Measurements from ENCODE around the gene BRD1. TPM values are rescaled to one million over a fixed set of nuclear protein-coding genes. Genes with fewer than 3 reads are reported as not detected.

BRD1 gene
- 29.3 and 29.8 TPM in 2 replicates for total RNA-seq

DNA sequence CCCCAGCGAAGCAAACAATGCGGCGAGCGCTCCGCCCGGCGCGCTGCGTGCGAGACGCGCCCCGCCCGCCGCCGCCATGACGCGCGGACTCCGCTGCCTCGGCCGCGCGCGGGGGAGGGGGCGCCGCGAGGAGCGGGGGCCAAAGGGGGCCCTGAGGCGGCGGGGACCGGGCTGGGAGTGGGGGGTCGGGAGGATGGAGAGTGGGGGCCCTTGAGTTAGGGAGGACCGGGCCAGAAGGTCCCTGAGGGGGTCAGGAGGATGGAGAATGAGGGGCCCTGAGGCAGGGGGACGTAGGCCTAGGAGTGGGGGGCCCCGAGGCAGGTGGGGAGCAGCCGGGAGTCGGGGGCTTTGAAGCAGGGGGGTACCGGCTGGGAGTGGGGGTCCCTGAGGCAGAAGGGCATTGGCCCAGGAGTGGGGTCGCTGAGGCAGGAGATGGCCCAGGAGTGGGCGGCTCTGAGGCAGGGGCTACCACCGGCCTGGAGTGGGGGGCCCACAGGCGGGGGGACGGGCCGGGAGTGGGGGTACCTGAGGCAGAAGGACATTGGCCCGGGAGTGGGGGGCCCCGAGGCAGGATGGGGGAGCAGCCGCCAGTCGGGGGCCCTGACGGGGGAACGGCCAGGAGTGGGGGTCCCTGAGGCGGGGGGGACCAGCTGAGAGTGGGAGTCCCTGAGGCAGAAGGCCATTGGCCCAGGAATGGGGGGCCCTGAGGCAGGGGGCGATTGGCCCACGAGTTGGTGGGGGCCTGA, at the start of gene BRD1:
BRD1 (minus strand) TSS at position 21 of the 746 bp plus-strand sequence. CDS start 3,556 bp downstream, outside the sequence.
- DNase-seq (ENCODE audit: low read depth): peak; percentile 60
- peak within 1 kb of the TSS; percentile 78 for H3K4me3 ChIP-seq (ENCODE audit: low read depth, low read length)
- TF ChIP-seq, protein P1, sequence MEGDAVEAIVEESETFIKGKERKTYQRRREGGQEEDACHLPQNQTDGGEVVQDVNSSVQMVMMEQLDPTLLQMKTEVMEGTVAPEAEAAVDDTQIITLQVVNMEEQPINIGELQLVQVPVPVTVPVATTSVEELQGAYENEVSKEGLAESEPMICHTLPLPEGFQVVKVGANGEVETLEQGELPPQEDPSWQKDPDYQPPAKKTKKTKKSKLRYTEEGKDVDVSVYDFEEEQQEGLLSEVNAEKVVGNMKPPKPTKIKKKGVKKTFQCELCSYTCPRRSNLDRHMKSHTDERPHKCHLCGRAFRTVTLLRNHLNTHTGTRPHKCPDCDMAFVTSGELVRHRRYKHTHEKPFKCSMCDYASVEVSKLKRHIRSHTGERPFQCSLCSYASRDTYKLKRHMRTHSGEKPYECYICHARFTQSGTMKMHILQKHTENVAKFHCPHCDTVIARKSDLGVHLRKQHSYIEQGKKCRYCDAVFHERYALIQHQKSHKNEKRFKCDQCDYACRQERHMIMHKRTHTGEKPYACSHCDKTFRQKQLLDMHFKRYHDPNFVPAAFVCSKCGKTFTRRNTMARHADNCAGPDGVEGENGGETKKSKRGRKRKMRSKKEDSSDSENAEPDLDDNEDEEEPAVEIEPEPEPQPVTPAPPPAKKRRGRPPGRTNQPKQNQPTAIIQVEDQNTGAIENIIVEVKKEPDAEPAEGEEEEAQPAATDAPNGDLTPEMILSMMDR (IDR thresholded peaks at IDR 0.05; ENCODE audit: insufficient read depth, low read depth, low read length): no peak

DNA sequence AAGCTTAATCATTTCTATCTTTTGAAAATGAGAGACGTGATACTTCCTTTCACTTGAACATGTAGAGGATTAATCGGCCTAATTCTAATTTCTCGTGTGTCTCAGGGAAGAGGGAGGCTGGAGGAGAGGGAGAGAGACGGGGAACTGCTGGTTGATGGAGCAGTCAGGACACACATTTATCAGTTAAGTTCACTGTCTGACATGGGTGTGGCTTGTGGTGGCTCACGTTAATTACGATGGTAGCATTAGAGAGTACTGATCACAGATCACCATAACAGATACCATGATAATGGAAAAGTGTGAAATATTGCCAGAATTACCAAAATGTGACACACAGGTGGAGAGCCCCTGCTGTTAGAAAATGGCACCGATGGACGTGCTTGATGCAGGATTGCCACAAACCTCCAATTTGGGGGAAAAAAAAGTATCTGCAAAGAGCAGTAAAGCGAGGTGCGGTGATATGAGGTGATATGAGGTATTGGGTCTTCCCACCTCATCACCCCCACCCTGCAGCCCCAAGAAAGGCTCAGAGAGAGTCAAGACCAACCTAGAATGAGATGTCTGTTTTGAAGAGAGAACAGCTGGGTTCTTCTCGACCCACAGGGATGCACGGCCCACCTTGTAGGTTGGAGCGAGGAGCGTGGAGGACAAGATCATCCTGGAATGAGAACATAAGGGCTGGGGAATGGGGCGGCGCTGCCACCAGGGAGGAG, 45.7 kb upstream of the BRD1 start:
- TF ChIP-seq, protein P1 (IDR thresholded peaks at IDR 0.05; ENCODE audit: insufficient read depth, low read depth, low read length): no peak
- no peak overlapping the region for H3K4me3 ChIP-seq (ENCODE audit: low read depth, low read length)
- DNase-seq (ENCODE audit: low read depth): no peak

DNA sequence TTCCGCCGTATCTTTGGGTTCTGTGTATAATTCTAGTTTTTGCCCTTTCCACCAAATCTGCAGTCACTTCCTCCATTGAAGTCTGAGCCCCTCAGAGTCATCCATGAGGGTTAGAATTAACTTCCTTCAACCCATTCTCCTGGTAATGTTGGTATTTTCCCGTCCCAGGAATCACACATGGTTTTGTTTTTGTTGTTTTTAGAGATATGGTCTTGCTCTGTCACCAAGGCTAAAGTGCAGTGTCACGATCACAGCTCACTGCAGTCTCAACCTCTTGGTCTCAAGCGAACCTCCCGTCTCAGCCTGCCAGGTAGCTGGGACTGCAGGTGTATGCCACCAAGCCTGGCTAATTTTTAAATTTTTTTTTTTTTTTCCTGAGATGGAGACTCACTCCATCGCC, 44.7 kb upstream of the BRD1 start:
- TF ChIP-seq, protein P1 (IDR thresholded peaks at IDR 0.05; ENCODE audit: insufficient read depth, low read depth, low read length): no peak
- H3K4me3 ChIP-seq (ENCODE audit: low read depth, low read length): no peak overlapping the region
- no peak for DNase-seq (ENCODE audit: low read depth)

DNA sequence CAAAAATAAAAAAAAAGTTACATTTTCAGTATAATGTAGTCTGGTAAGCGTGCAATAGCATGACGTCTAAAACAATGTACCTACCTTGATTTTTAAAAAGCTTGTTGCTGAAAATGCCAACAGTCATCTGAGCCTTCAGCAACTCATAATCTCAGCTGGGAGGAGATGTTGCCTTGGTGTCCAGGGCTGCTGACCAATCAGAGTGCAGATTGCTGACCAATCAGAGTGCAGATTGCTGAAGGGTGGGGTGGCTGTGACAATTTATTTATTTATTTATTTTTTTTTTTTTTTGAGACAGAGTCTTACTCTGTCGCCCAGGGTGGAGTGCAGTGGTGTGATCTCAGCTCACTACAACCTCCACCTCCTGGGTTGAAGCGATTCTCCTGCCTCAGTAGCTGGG, 43.8 kb upstream of the BRD1 start:
- TF ChIP-seq, protein P1 (IDR thresholded peaks at IDR 0.05; ENCODE audit: insufficient read depth, low read depth, low read length): no peak
- no peak overlapping the region for H3K4me3 ChIP-seq (ENCODE audit: low read depth, low read length)
- no peak for DNase-seq (ENCODE audit: low read depth)

DNA sequence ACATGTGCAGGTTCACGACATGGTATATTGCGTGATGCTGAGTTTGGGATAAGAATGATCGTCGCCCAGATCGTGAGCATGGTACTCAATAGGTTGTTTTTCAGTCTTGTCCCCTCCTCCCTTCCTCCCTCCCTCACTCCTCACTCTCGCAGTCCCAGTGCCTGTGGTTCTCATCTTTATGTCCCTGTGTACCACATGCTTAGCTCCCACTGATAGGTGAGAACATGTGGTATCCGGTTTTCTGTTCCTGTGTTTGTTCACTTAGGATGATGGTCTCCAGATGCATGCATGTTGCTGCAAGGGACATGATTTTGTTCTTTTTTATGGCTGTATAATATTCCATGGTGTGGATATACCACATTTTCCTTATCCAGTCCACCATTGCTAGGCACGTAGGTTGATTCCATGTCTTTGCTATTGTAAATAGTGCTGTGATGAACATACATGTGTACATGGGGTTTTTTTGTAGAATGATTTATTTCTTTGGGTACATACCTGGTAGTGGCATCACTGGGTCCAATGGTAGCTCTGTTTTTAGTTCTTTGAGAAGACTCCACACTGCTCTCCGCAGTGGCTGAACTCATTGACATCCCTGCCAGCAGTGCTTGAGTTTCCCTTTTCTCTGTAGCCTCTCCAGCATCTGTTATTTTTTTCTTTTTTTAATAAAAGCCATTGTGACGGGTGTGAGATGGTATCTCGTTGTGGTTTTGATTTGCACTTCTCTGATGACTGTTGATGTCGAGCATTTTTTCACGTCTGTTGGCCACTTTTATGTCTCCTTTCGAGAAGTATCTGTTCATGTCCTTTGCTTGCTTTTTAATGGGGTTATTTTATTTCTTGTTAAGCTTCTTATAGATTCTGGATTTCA, 42.4 kb upstream of the BRD1 start:
- DNase-seq (ENCODE audit: low read depth): no peak
- H3K4me3 ChIP-seq (ENCODE audit: low read depth, low read length): no peak overlapping the region
- TF ChIP-seq, protein P1 (IDR thresholded peaks at IDR 0.05; ENCODE audit: insufficient read depth, low read depth, low read length): no peak

DNA sequence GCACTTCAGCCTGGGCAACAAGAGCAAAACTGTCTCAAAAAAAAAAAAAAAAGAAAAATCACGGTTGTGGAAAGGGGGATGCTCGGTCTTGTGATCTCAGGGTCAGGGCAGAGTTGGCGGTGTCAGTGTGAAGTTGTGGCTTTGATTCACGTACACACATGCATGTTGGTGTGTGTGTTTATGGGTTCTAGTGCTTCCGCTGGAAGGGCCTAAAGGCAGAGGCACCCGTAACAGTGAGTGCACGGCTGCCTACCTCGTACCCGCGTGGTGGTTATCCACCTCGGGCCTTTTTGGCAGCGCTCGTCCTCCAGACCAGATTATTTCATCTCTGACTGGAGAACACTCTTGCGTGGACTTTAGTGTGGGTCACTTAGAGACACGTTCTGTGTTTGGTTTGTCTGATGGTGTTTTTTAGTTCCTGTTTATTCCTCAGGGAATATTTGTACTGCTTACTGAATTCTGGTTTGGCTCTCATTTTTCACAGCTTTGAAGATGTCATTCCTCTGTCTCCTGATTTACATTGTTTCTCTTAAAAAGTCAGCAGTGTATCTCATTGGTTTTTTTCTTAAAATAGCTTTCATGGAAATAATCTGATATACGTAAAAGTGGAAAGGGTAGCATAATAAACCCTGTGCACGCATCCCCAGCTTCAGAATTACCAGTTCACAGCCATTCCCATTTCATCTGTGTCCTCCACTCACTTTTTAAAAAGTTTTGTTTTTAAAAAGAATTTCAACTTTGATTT, 41.6 kb upstream of the BRD1 start:
- no peak for DNase-seq (ENCODE audit: low read depth)
- no peak overlapping the region for H3K4me3 ChIP-seq (ENCODE audit: low read depth, low read length)
- TF ChIP-seq, protein P1 (IDR thresholded peaks at IDR 0.05; ENCODE audit: insufficient read depth, low read depth, low read length): no peak
